ENCODE data around the gene CRADD.

CRADD gene

GRCh38 chr12:93819050-93819491 lies 141.9 kb downstream of the CRADD start:
- no peak for DNase-seq

- peak; percentile 19 for DNase-seq
Observed at GRCh38 chr12:93823616-93824391, 146.6 kb downstream of the CRADD start.

GRCh38 chr12:93824514-93825500 lies 147.6 kb downstream of the CRADD start:
- no peak for DNase-seq

DNA sequence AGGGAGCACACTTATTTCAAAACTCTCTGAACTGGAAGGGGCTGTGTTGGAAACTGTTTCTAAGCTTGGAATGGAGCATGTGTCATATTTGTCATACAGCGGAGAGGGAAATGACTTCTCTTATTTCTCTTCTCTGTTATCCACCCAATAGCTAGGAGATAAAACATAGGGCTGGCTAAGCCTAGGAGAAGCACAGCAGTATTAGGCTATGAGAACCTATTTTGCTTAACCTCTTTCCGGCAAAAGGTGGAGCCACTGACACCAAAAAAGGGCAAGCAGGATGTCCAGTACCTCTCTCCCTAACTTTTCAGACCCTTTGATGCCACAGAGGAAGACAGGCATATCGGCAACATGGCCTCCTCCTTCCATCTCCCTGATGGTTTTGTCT lies 148.3 kb downstream of the CRADD start:
- DNase-seq: no peak

GRCh38 chr12:93825931-93826555 lies 148.9 kb downstream of the CRADD start:
- no peak for DNase-seq

DNA sequence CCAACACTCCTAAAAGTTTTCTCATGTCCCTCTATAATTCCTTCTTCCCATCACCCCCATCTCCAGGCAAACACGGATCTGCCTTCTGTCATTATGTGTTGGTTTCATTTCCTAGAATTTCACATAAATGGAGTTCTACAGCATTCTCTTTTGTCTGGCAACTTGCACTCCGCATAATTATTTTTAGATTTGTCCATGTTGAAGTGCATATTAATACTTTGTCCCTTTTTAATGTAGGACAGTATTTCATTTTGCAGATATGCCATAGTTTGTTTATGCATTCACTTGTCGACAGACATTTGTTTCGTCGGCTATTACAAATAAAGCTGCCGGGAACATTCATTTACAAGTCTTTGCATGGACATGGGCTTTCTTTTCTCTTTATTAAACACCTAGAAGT lies 150.0 kb downstream of the CRADD start:
- no peak for DNase-seq

- DNase-seq: no peak
Observed at GRCh38 chr12:93827669-93828068, 150.5 kb downstream of the CRADD start.

DNA sequence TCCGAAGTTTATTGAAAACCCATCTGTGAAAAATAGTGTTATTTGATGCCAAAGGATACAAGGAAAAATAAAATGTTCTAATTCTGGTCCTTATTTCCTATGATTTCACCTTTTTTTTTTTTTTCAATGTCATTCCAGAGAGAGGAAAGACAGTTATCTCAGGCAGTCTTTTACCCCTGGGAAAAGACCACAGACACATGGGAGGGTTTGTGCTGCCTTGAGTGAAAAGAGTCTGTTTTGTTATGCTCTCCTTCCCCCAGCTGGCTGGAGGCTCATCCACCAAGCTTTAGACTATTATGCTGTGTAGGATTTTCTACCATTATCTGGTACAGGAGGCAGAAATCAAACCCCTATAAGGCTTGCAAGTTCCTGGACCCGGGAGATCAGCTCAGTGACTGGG lies 151.8 kb downstream of the CRADD start:
- no peak for DNase-seq

- DNase-seq: no peak
Observed at GRCh38 chr12:93831374-93831773, 154.2 kb downstream of the CRADD start.

DNA sequence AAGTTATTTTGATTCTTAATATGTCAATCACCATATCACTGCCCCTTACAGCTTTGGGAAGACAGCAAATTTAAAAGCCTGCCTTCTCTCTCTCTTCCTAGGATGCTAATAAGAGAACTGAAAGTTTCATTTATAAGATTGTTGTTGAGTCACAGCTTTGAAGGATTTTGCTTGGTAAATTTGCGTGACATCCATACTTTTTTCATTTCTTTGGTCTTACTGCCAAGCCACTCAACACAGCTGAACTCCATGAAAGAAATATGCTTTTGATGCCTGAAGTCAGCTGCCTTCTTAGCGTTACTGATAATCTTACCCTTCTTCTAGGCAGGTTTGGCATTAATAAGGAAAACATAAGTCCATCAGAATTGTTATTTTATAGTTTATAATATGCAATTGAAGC lies 155.0 kb downstream of the CRADD start:
- no peak for DNase-seq

- DNase-seq: no peak
Observed at GRCh38 chr12:93833946-93834345, 156.8 kb downstream of the CRADD start.

- no peak for DNase-seq
Observed at GRCh38 chr12:93836620-93837260, 159.6 kb downstream of the CRADD start.

GRCh38 chr12:93838193-93838592 lies 161.0 kb downstream of the CRADD start:
- DNase-seq: no peak

DNA sequence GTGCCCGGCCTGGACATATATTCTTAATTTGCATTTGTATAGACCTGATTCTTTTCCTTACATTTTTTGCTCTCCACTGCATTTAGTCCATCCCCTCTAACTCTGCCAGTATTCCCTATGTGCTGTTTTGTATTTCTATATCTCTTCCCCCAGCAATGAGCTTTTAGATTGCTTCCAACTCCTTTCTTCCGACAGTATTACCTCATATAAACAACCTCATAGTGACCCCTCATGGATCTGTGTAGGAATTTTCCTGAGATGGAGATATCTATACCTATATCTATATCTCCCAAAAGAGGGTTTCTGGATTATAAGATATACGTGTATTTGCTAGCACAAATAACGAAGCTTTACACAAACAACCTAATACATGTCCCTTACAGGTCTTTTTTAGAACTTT lies 161.9 kb downstream of the CRADD start:
- no peak for DNase-seq

DNA sequence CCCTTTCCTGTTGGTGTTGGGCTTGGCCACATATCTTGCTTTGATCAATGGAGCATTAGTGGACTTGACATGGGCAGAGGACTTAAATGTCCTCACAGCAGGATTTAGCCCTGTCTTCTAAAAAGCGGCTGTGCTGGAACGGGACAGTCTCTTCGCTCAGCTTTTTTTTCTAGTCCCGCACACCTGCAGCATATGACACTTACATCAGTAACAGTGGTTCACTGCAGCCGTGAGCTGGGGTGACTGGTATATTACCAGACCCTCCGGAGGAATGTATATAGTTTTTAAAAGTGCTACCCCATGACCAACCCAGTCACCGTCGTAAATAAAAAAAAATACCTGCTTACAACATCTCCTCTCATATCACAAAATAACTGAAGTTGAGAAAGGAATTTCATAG lies 164.5 kb downstream of the CRADD start:
- no peak for DNase-seq

- no peak for DNase-seq
Observed at GRCh38 chr12:93844164-93844784, 167.1 kb downstream of the CRADD start.

GRCh38 chr12:93846936-93847516 lies 169.9 kb downstream of the CRADD start:
- DNase-seq: no peak

DNA sequence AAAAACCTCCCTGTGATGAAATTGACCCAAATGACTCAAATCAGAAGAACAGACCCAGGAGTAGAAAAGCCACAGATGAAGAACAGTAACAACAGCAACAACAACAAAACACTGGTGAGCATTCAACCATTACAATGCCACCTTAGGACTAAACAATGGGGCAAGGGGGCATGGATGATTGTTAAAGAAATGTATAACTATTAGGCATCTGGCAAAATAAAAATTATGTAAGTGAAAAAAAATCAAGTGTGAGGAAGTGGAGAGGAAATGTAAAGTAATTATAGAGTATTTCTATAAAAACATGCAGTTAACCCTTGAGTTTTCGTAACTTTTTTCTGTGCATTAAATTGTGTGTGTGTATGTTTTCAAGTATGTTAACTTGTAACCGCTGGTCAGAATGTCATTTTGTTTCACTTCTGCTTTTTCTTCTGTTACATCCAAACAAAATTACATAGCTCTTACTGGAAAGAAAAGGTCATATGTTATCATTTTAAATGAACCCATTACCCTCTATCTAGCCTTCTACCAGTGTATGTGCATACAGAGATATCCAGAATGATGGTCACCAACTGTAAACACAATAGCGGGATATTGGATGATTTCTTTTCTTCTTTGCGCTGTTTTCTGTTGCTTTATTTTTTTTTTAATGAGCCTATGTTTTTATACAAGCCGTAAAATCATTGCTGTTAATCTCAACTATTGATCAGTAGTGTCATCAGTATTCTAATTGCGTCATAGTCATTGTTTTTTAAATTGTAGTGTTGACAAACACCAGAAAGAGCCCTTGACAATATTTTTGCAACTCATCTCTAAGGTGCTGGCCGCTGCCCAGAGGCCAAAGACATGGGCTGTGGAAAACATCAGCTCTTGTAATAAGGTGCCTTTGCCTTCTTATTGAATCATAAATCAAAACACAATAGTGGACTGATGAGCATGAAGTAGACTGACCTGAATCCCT lies 170.6 kb downstream of the CRADD start:
- no peak for DNase-seq

DNA sequence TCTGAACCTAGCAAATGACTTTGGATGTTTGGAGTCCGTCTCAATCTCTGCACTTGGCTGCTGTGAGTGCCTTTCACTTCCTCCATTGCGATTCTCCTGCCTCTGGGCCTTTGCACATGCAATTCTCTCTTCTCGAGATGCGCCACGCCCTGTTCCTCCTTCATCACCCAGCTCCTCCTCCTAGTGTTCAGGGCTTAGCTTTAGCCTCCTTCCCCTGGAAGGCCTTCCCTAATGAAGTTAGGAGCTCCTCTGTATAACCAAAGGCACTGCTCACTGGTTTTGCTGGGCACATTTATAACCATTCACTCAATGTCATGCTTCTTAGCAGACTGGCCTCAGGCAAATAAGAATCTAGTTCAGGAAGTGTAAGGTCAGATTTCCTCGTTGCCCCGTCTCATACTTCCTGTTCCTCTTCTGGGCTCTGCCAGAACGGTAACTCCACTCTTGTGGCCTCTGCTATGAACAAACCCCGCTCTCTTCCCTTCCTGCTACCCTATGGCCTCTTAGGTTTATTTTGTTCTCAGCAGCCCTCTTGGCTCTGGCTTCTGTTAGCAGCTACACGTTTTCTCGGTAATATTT lies 171.4 kb downstream of the CRADD start:
- no peak for DNase-seq

DNA sequence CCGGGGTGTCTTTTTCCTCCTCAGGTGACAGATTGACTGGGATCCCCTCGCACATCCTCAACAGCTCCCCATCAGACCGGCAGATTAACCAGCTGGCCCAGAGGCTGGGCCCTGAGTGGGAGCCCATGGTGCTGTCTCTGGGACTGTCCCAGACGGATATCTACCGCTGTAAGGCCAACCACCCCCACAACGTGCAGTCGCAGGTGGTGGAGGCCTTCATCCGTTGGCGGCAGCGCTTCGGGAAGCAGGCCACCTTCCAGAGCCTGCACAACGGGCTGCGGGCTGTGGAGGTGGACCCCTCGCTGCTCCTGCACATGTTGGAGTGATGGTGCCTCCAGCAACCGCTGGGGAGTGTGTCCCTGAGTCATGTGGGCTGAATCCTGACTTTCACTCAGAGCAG lies 172.8 kb downstream of the CRADD start:
- DNase-seq: no peak
